GM19023 (cell line): ENCODE results near the gene SMIM12.

ENCODE experiments used
- ATAC-seq: cut with Tn5 transposase; IDR thresholded peaks from one replicate; pipeline ENCODE4 v1.9.1; 2021; ENCODE audit warnings: mild to moderate bottlenecking, moderate library complexity; ENCODE audit not compliant: unreplicated experiment

The SMIM12 gene

DNA sequence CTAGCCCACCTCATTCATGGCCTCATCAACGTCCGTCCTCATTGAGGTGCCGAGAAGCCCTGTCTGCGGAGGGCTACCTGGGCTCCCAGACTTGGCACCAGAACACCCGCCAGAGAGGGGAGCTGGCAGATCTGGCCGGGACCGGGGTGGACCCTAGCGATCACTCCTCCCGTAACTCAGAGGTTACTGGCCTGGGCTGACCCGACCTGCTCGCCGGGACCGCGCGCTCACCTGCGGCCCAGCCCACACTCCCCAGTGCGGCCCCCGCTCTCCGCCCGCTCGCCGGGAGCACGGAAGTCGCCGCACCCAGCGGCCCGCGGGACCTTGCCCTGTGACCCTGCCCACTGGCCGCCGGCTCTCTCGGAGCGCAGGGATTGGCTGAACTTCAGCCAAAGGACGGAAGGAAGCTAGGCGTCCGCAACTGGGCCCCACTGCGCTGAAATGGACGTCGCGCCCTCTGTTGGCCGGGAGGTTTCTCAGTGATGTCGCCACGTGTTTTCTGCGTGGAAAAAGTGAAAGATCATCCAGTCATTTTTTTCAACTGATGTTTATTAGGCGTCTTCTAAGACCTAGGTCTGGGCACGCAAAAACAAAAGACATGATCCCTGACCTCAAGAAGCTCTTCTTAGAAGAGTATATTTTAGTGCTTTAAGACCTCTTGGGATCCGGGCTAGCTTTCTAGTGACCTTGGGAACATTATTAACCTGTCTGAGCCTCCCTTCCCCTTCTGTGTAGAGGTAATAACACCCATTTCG lies at the start of gene SMIM12:
TSS of gene SMIM12 (minus strand) at position 304 of the 755 bp plus-strand sequence. CDS start 3,772 bp downstream, outside the sequence.
- ATAC-seq: peak; percentile 98

- ATAC-seq: no peak
These were observed 48.8 kb upstream of the SMIM12 start for GRCh38 chr1:34908369-34908768.

GRCh38 chr1:34907487-34908090 lies 48.0 kb upstream of the SMIM12 start:
- no peak for ATAC-seq

DNA sequence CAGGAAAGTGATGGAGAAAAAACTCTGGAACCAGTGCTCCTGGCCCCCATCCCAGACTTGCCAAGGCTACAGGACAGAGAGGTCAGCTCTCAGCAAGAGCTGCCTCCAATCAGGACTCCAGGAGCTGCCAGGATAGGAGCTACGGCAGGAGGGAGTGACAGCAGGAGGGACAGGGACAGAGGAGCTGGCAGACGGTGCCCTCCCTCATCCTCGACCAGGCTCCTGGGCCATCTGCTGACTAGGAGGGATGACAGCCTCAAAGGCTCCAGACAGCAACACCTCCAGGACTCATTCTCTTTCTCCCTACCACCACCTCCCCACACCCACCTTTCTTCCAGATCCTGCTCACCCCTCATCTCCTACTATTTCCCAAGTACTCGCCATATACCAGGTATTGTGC lies 47.2 kb upstream of the SMIM12 start:
- no peak for ATAC-seq

DNA sequence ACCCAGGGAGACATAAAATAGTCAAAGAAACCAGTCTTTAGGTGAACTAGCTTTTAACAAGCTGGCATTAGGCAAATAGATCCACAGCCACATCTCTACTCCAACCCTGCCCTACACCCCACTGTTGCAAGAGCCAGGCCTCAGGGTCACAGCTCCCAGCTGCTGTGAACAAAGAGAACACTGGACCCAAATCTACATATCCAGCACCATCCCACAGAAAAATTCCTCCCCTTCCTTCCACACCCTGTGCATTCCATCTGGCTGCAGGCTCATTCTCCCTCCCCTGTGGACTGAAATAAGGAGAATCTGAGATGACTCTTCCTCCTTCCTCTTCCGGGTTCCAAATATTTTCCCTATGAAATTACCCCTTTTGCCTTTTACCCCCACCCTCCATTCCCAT lies 46.7 kb upstream of the SMIM12 start:
- no peak for ATAC-seq

DNA sequence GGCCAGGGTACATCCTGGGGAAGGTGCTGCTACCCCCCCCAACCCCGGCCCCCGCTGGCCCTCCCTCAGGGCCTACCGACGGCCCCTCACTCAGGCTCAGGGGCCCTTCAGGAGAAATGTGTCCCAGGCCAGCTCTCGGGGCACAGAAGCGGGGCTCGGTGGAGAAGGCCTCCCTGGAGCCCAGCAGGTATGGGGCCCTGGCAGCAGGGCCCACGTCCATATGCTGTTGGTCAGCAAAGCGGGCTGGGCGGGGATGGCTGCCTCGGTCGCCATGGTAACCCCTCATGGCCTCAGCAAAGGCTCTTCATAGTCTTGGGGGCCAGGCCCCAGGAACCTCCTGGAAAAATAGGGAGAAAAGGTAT lies 45.5 kb upstream of the SMIM12 start:
- no peak for ATAC-seq

DNA sequence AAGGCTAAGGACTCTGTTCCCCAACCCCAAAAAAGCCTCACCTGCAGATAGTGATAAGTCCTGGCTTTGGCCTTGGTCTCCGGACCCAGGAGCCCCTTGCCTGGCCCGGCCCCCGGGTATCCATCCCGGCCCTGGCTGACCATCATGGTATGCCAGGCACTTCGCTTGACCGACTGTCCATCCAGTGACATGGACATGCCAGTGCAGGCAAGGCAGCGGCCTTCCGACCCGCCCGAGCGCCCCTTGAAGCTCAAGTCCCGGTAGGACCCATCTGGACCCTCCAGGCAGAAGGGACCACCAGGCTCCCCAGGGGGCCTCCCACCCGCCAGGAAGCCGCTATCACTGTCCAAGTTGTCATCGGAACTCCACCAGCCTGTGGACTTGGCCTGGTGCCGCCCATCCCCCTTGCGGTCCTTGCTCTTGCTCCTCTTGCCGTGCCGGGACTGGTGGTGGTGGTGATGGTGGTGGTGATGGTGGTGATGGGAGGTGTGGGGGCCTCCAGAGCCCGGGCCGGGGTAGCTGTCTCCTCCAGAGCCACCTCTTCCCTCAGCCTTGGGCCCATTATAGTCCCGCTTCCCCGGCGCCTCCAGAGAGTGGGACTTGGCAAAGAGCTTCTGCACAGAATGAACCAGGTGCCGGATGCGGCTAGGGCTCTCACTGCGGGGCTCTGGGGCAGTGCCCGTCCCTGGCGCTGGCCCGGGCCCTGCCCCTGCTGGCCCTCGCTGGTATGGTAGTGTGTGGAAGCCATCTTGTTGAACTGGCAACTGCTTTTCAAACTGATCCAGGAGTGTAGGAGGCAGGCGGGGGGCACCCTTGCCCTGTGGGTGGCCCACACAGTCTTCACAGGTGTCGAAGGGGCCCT lies 44.9 kb upstream of the SMIM12 start:
- ATAC-seq: no peak

DNA sequence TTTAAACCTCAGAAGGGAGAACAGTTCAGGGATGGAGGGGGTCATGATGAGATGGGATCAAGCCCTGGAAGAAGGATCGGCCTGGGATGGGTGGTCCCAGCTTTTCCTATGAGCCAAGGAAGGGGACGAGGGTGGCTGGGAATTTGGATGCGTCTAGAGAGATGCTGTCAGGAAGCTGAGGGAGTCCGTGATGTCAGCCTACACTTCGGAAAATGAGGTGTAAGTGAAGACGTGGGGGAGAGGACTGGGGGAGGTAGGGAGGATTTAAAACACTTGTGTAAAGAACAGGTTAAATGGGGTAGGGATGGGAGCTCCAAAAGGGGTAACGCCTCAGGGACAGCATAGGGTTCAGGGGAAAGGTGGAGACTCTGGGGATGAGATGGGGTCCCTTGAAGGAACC lies 42.4 kb upstream of the SMIM12 start:
- ATAC-seq: no peak

- ATAC-seq: no peak
These were observed 41.4 kb upstream of the SMIM12 start for GRCh38 chr1:34900775-34901502.

DNA sequence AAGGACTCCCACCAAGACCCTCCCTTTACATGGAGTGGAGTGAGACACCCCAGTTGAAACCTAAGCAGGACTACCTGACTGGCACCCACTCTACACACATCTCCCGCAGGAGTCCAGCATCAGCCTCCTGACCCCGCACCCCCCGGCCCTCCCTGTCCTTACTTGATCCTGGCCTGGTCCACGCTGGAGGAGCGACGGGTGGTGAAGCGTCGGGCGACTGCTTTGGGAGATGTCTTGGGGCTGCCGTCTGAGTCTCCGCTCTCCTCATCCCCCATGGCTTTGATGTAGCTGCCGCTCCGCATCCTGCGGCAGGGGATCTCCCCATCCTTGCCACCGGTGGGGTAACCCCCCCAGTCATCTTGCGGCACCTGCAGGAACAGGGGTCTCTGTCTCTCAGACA lies 40.4 kb upstream of the SMIM12 start:
- ATAC-seq: no peak

DNA sequence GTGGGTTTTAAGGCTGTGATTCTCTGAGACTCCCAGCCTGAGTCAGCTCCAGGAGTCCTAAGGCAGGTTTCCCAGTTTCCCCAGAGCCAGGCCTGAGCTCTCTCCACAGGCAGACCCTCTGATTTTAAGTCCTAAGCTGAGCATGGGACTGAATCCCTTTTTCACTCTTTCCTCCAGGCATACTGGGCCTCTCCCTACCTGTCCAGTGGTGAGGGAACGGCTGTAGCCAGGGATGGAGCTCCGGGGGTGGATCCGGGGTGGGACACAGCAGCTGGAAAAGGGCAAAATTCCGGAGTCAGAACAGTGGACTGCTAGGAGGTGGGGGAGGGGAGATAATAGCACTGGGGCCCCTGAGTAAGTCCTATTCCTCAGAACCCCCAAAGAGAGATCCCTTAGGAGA lies 39.9 kb upstream of the SMIM12 start:
- ATAC-seq: no peak

DNA sequence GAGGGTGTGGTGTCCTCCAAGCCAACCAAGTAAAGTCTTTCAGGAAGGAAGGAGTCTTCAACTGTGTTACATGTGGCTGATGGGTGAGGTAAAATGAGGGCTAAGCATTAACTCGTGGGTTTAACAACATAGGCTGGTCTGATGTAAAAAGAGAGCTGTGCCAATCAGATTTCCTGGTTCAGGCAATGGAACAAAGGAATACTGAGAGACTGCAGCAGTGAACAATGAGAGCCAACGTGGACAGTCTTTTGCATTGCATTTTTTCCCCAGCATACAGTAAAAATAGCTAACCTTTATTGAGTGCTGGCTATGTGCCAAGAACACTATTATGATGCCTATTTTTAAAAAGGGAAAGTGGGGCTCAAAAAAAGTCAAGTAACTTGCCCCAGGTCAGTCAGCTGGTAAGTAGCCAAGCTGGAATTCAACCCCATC lies 38.8 kb upstream of the SMIM12 start:
- no peak for ATAC-seq

GRCh38 chr1:34896612-34897011 lies 37.1 kb upstream of the SMIM12 start:
- ATAC-seq: no peak

DNA sequence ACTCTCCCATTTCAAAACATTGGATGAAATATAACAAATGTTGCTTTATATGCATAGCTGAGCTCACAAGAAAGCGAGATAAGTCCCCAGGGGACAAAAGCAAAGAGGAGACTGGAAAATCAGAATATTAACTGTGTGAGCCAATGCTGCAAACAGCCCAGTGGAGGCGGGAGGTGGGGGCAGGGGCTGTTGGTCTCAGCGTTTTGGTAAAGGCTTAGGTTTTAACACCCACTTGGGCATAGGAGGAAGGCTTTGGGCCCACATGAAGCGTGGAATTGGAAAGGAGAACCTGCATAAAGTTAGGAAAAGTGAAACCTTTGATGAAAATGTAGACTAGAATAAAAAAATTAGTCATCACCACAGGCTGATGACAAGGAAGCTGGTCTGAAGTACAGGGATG lies 30.2 kb upstream of the SMIM12 start:
- ATAC-seq: no peak

DNA sequence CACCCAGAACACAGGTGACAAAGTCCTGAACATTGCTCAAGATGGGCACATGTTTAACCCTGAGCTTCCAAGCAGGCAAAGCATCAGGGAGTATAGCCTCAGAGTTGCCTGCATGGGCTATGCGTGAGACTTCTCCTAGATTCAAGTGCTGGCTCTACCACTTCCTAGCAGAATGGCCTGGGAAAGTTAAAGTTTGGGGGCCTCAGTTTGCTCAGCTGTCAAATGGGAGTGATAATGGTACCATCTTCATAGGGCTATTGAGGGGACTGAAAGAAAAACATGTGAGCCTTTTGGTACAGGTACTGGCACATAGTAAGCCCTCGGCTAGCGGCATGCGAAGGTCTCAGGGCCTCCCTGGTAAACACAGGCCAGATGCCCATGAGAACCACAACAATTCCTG lies 28.0 kb upstream of the SMIM12 start:
- ATAC-seq: no peak

DNA sequence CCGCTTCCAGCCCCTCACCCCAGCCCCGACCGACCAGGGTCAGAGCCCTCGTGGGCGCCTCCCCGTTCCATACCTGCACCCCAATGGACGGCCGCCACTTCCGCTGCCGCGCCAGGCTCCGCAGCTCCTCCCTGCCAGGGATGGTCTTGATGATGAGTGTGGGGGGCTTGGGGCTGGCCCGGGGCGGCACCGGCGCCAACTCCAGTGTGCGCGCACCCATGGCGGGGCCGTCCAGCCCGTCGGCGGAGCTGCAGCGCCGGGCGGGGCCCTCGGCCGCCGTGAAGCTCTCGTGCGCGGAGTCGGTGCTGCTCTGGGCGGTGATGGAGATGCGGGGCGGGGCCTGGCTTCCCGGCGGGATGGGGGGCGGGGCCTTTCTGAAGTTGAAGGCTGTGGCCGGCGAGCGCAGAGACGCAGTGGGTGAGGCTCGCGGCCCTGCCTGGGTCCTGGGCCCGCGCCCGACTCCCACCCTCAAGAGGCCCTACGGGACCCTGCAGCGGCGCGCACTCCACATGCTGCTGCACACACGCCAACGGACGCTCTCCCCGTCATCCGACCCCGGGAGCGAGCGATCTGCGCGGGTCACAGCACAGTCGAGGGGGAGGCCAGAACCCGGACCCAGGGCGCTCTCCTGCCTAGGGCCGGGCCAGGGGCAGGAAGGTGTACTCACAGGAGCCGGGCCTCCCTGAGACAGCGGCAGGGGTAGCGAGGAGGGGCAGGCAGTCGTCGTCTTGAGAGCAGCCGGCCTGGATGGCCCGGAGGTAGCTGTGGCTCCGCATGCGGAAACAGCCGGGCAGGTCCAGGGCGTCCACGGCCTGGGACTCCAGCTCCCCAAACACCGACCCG lies 26.1 kb upstream of the SMIM12 start:
- ATAC-seq: no peak

- no peak for ATAC-seq
These were observed 25.4 kb upstream of the SMIM12 start for GRCh38 chr1:34884961-34885360.

GRCh38 chr1:34884536-34884935 lies 25.0 kb upstream of the SMIM12 start:
- ATAC-seq: no peak

DNA sequence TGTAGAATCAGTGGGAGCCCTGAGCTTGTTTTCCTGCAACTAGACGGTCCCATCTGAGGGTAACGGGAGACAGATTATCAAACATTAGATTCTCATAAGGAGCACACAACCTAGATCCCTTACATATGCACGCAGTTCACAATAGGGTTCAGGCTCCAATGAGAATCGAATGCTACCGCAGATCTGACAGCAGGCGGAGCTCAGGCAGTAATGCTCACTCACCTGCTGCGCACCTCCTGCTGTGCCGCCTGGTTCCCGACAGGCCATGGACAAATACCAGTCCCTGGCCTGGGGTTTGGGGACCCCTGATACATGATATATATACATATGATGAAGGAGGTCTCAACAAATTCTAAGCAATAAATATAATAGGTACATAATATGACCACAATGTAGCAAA lies 19.7 kb upstream of the SMIM12 start:
- ATAC-seq: no peak

DNA sequence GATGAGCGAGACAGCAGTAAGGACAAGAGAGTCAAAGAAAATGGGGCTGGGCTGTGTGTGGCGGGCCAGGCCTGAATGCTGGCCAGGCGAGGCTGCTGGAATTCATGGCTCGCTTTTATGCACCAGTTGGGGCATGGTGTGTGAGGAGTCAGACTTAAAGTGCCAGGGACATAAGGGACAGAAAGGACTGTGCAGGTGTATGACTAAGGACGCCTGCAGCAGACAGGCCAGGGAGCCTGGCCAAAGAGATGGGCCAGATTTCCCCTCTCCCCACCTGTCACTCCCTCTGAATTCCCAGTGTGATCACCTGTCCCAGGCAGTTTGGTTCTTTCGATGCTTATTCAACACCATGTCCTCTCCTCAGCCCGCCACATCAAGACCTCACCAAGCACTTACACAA lies 16.9 kb upstream of the SMIM12 start:
- no peak for ATAC-seq
